Ectodermal cell (in vitro differentiated cells): Measurements from ENCODE around the gene SRRT.

ENCODE experiments used
- H3K27ac ChIP-seq: 2 replicates; pipeline ENCODE4 v1.7.0; 2013; ENCODE audit warnings: mild to moderate bottlenecking, low read depth, low read length; ENCODE audit not compliant: insufficient read depth, poor library complexity, severe bottlenecking
- H3K27me3 ChIP-seq: 2 replicates; pipeline ENCODE4 v1.7.0; 2013; ENCODE audit warnings: mild to moderate bottlenecking, low read length; ENCODE audit not compliant: insufficient read depth, control insufficient read depth, poor library complexity, severe bottlenecking
- H3K36me3 ChIP-seq: one replicate; pipeline ENCODE4 v1.7.0; 2013; ENCODE audit warnings: low read length; ENCODE audit not compliant: control insufficient read depth, insufficient read depth
- H3K4me1 ChIP-seq: one replicate; pipeline ENCODE4 v1.7.0; 2013; ENCODE audit warnings: low read length; ENCODE audit not compliant: control insufficient read depth, insufficient read depth
- H3K4me3 ChIP-seq: 2 replicates; pipeline ENCODE4 v1.7.0; 2013; ENCODE audit warnings: low read depth, low read length, control low read depth; ENCODE audit not compliant: insufficient read depth
- H3K9me3 ChIP-seq: 2 replicates; pipeline ENCODE4 v1.7.0; 2013; ENCODE audit warnings: mild to moderate bottlenecking, low read length, moderate library complexity; ENCODE audit not compliant: control insufficient read depth
- WGBS, 2 experiments: methylation state at CpG; one replicate each; pipeline ENCODE4 v1.1.7; 2013; ENCODE audit warnings: missing lambda C conversion rate in 2 of 2; 5-methylcytosine and 5-hydroxymethylcytosine counted together

SRRT gene

DNA sequence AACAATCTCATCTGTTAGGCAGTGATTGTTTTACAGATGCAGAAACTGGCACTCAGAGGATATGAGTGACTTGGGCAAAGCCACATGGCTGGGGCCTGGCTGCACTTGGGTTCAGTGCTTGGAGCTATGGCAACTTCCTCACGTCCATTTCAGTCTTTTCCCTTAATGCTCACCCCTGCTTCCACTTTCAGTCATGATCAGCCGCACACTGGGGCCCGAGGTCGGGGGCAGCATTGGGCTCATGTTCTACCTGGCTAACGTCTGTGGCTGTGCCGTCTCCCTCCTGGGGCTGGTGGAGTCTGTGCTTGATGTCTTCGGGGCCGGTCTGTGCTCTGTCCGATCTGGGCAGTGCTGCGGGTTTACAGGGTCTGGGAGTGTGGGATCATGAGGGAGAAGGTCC, 19.4 kb upstream of the SRRT start:
- Histone ChIP-seq H3K36me3 (no peaks in the 10 kb centered on the region), H3K27ac (no peak overlapping the region), H3K4me1 (no peaks in the 10 kb centered on the region), H3K9me3 (no peaks in the 10 kb centered on the region), H3K27me3 (peaks cover 5% of the 10 kb centered on the region), H3K4me3 (no peak overlapping the region)
- 95 to 96% methylated on average over 10 of the region's 10 CpGs for WGBS, 2 experiments

DNA sequence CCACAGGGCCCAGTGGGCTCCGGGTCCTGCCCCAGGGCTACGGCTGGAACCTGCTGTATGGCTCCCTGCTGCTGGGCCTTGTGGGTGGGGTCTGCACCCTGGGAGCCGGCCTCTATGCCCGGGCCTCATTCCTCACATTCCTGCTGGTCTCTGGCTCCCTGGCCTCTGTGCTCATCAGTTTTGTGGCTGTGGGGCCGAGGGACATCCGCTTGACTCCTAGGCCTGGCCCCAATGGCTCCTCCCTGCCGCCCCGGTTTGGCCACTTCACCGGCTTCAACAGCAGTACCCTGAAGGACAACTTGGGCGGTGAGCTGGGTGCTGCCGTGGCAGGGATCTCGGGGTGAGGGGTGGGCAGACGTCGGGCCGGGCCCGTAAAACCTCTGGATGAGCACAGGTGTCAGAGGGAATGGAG, 18.0 kb upstream of the SRRT start:
- Histone ChIP-seq H3K27me3 (peaks cover 5% of the 10 kb centered on the region), H3K4me1 (no peaks in the 10 kb centered on the region), H3K9me3 (no peaks in the 10 kb centered on the region), H3K4me3 (no peak overlapping the region), H3K36me3 (no peaks in the 10 kb centered on the region), H3K27ac (no peak overlapping the region)
- 85 to 86% methylated on average over 16 of the region's 16 CpGs for WGBS, 2 experiments

- WGBS, 2 experiments: 92 to 93% methylated on average over 15 of the region's 15 CpGs
These were observed 15.0 kb upstream of the SRRT start for GRCh38 chr7:100859856-100860255.

GRCh38 chr7:100860702-100861615, 13.9 kb upstream of the SRRT start:
- Histone ChIP-seq H3K27ac (no peak overlapping the region), H3K36me3 (no peaks in the 10 kb centered on the region), H3K27me3 (no peaks in the 10 kb centered on the region), H3K4me3 (no peak overlapping the region), H3K9me3 (no peaks in the 10 kb centered on the region), H3K4me1 (no peaks in the 10 kb centered on the region)
- WGBS, 2 experiments: 94 to 95% methylated on average over 18 of the region's 18 CpGs

More at GRCh38 chr7:100859856-100860255, 15.0 kb upstream of the SRRT start:
- Histone ChIP-seq H3K4me1 (no peaks in the 10 kb centered on the region), H3K27me3 (no peaks in the 10 kb centered on the region), H3K36me3 (no peaks in the 10 kb centered on the region), H3K9me3 (no peaks in the 10 kb centered on the region), H3K4me3 (no peak overlapping the region), H3K27ac (no peak overlapping the region)

- H3K4me3 ChIP-seq: no peak overlapping the region
- H3K4me1 ChIP-seq: no peaks in the 10 kb centered on the region
- 96 to 97% methylated on average over 14 of the region's 14 CpGs for WGBS, 2 experiments
- no peak overlapping the region for H3K27ac ChIP-seq
- H3K27me3 ChIP-seq: no peaks in the 10 kb centered on the region
- H3K36me3 ChIP-seq: no peaks in the 10 kb centered on the region
- no peaks in the 10 kb centered on the region for H3K9me3 ChIP-seq
These were observed 13.3 kb upstream of the SRRT start for GRCh38 chr7:100861616-100861985.

- H3K36me3 ChIP-seq: no peaks in the 10 kb centered on the region
- no peaks in the 10 kb centered on the region for H3K27me3 ChIP-seq
- H3K27ac ChIP-seq: no peak overlapping the region
- no peaks in the 10 kb centered on the region for H3K9me3 ChIP-seq
- WGBS, 2 experiments: 96 to 97% methylated on average over 10 of the region's 10 CpGs
- H3K4me3 ChIP-seq: no peak overlapping the region
- H3K4me1 ChIP-seq: peaks cover 4% of the 10 kb centered on the region
These were observed 11.4 kb upstream of the SRRT start for GRCh38 chr7:100863406-100863950.

GRCh38 chr7:100864263-100864845, 10.5 kb upstream of the SRRT start:
- WGBS, 2 experiments: 93 to 96% methylated on average over 11 to 12 of the region's 12 CpGs
- Histone ChIP-seq H3K36me3 (no peaks in the 10 kb centered on the region), H3K4me1 (peaks cover 6% of the 10 kb centered on the region), H3K27ac (no peak overlapping the region), H3K4me3 (no peak overlapping the region), H3K9me3 (no peaks in the 10 kb centered on the region), H3K27me3 (no peaks in the 10 kb centered on the region)

GRCh38 chr7:100865372-100865911, 9.5 kb upstream of the SRRT start:
- Histone ChIP-seq H3K4me1 (peaks cover 6% of the 10 kb centered on the region), H3K4me3 (no peak overlapping the region), H3K36me3 (peaks cover under 1% of the 10 kb centered on the region), H3K27me3 (no peaks in the 10 kb centered on the region), H3K27ac (no peak overlapping the region), H3K9me3 (no peaks in the 10 kb centered on the region)
- WGBS, 2 experiments: 84 to 85% methylated on average over 17 of the region's 17 CpGs

GRCh38 chr7:100865938-100866728, 8.8 kb upstream of the SRRT start:
- H3K4me3 ChIP-seq: no peak overlapping the region
- WGBS, 2 experiments: 94 to 95% methylated on average over 46 of the region's 46 CpGs
- H3K27ac ChIP-seq: no peak overlapping the region
- H3K4me1 ChIP-seq: peaks cover 6% of the 10 kb centered on the region
- no peaks in the 10 kb centered on the region for H3K9me3 ChIP-seq
- no peaks in the 10 kb centered on the region for H3K27me3 ChIP-seq
- H3K36me3 ChIP-seq: peaks cover 4% of the 10 kb centered on the region
